G401.6 (cell line): ENCODE data around the gene MEF2C.

Experiments
- FAIRE-seq: peaks from 2 replicates; lab custom pipeline; 2012; peaks lifted over from hg19 to GRCh38; lab: Jason Lieb, UNC

Gene MEF2C

GRCh38 chr5:88826646-88827585, 56.1 kb downstream of the MEF2C start:
- no peak for FAIRE-seq

- FAIRE-seq, result no peak
Measured at GRCh38 chr5:88825584-88826315, 57.2 kb downstream of the MEF2C start.

GRCh38 chr5:88824892-88825583, 57.9 kb downstream of the MEF2C start:
- no peak for FAIRE-seq

GRCh38 chr5:88824141-88824540, 58.8 kb downstream of the MEF2C start:
- no peak for FAIRE-seq

GRCh38 chr5:88823201-88823600, 59.8 kb downstream of the MEF2C start:
- FAIRE-seq, result no peak

- FAIRE-seq, result no peak
Measured at GRCh38 chr5:88821161-88821560, 61.8 kb downstream of the MEF2C start.

GRCh38 chr5:88820581-88820980, 62.4 kb downstream of the MEF2C start:
- no peak for FAIRE-seq

- no peak for FAIRE-seq
Measured at GRCh38 chr5:88819301-88819999, 63.5 kb downstream of the MEF2C start.

- no peak for FAIRE-seq
Measured at GRCh38 chr5:88818296-88818695, 64.7 kb downstream of the MEF2C start.

- no peak for FAIRE-seq
Measured at GRCh38 chr5:88816195-88816594, 66.8 kb downstream of the MEF2C start.

- FAIRE-seq, result peak; percentile 13
Measured at GRCh38 chr5:88815050-88815789, 67.8 kb downstream of the MEF2C start.

GRCh38 chr5:88813805-88814575, 69.0 kb downstream of the MEF2C start:
- no peak for FAIRE-seq

GRCh38 chr5:88813244-88813643, 69.7 kb downstream of the MEF2C start:
- FAIRE-seq, result no peak

- FAIRE-seq, result no peak
Measured at GRCh38 chr5:88808153-88808552, 74.8 kb downstream of the MEF2C start.

- no peak for FAIRE-seq
Measured at GRCh38 chr5:88807327-88807726, 75.7 kb downstream of the MEF2C start.

GRCh38 chr5:88806338-88806737, 76.6 kb downstream of the MEF2C start:
- no peak for FAIRE-seq

GRCh38 chr5:88805151-88805784, 77.7 kb downstream of the MEF2C start:
- no peak for FAIRE-seq

GRCh38 chr5:88804444-88804843, 78.5 kb downstream of the MEF2C start:
- no peak for FAIRE-seq

GRCh38 chr5:88803309-88803708, 79.7 kb downstream of the MEF2C start:
- FAIRE-seq, result no peak

- FAIRE-seq, result no peak
Measured at GRCh38 chr5:88799938-88800535, 82.9 kb downstream of the MEF2C start.
